Liver (tissue), 9 donors: Measurements from ENCODE around the gene MAPKAP1. TPM values are rescaled to one million over a fixed set of nuclear protein-coding genes. Genes with fewer than 3 reads are reported as not detected.

Experiments used
- DNase-seq: peaks from one replicate; pipeline ENCODE4 v3.0.0-alpha.2; 2017; ENCODE audit warnings: low spot score
- H3K27ac ChIP-seq, 2 donors: one replicate each; pipeline ENCODE4 v1.7.0; 2013; ENCODE audit warnings: inconsistent platforms in 2 of 2, low read length in 2 of 2, control low read depth in 1 of 2, low read depth in 1 of 2, mild to moderate bottlenecking in 1 of 2
- H3K27me3 ChIP-seq, 4 donors: one replicate each; pipeline versions ENCODE4 v1.6.1 to v1.7.0; 2013; ENCODE audit warnings: low read length in 3 of 4, inconsistent platforms in 1 of 4, mild to moderate bottlenecking in 1 of 4, moderate library complexity in 1 of 4; ENCODE audit not compliant: control insufficient read depth in 4 of 4, insufficient read depth in 4 of 4
- H3K36me3 ChIP-seq, 4 donors: one replicate each; pipeline versions ENCODE4 v1.6.1 to v1.7.0; 2013; ENCODE audit warnings: low read length in 3 of 4, mild to moderate bottlenecking in 3 of 4, low read depth in 1 of 4, moderate library complexity in 1 of 4; ENCODE audit not compliant: control insufficient read depth in 4 of 4, insufficient read depth in 3 of 4
- H3K4me1 ChIP-seq, 4 donors: one replicate each; pipeline versions ENCODE4 v1.6.1 to v1.7.0; 2013; ENCODE audit warnings: low read length in 3 of 4, mild to moderate bottlenecking in 3 of 4, moderate library complexity in 1 of 4; ENCODE audit not compliant: control insufficient read depth in 4 of 4, insufficient read depth in 4 of 4
- H3K4me3 ChIP-seq, 3 donors: one replicate each; pipeline versions ENCODE4 v1.6.1 to v1.7.0; 2013; ENCODE audit warnings: low read length in 3 of 3, control low read depth in 1 of 3, low read depth in 1 of 3, mild to moderate bottlenecking in 1 of 3
- H3K9ac ChIP-seq, 2 donors: one replicate each; pipeline ENCODE4 v1.7.0; 2013; ENCODE audit warnings: low read length in 2 of 2, mild to moderate bottlenecking in 2 of 2, moderate library complexity in 2 of 2, control low read depth in 1 of 2, low read depth in 1 of 2
- H3K9me3 ChIP-seq, 4 donors: one replicate each; pipeline versions ENCODE4 v1.6.1 to v1.7.0; 2013; ENCODE audit warnings: low read length in 3 of 4; ENCODE audit not compliant: control insufficient read depth in 4 of 4
- ATF3 ChIP-seq: IDR thresholded peaks from 2 replicates; pipeline ENCODE4 v1.6.1; 2016; ENCODE audit warnings: antibody characterized with exemption
- EGR1 ChIP-seq, 2 donors: IDR thresholded peaks; 2 replicates each; pipeline ENCODE4 v1.6.1; 2016 to 2018; ENCODE audit warnings: antibody characterized with exemption in 2 of 2, low read depth in 2 of 2
- FOXA1 ChIP-seq: IDR thresholded peaks from 2 replicates; pipeline ENCODE4 v1.6.1; 2016; ENCODE audit warnings: antibody characterized with exemption
- FOXA2 ChIP-seq: IDR thresholded peaks from 2 replicates; pipeline ENCODE4 v1.6.1; 2016; ENCODE audit warnings: antibody characterized with exemption
- GABPA ChIP-seq, 2 donors: IDR thresholded peaks in 1 of 2; conservative IDR thresholded peaks in 1 of 2; 2 replicates each; pipeline ENCODE4 v1.6.1; 2016; ENCODE audit warnings: antibody characterized with exemption in 2 of 2, mild to moderate bottlenecking in 1 of 2, moderate library complexity in 1 of 2
- HNF4A ChIP-seq, 2 donors: conservative IDR thresholded peaks; 2 replicates each; pipeline ENCODE4 v1.6.1; 2016; ENCODE audit warnings: antibody characterized with exemption in 2 of 2, mild to moderate bottlenecking in 2 of 2
- HNF4G ChIP-seq: IDR thresholded peaks from 2 replicates; pipeline ENCODE4 v1.6.1; 2016; ENCODE audit warnings: antibody characterized with exemption
- JUND ChIP-seq, 2 donors: IDR thresholded peaks; 2 replicates each; pipeline ENCODE4 v1.6.1; 2016; ENCODE audit warnings: antibody characterized with exemption in 2 of 2
- MAX ChIP-seq: IDR thresholded peaks from 2 replicates; pipeline ENCODE4 v1.6.1; 2016; ENCODE audit warnings: antibody characterized with exemption
- NR2F2 ChIP-seq: IDR thresholded peaks from 2 replicates; pipeline ENCODE4 v1.6.1; 2016; ENCODE audit warnings: antibody characterized with exemption
- RAD21 ChIP-seq, 2 donors: IDR thresholded peaks; 2 replicates each; pipeline ENCODE4 v1.6.1; 2016; ENCODE audit warnings: antibody characterized with exemption in 2 of 2, mild to moderate bottlenecking in 2 of 2
- REST ChIP-seq: IDR thresholded peaks from 2 replicates; pipeline ENCODE4 v1.6.1; 2016; ENCODE audit warnings: antibody characterized with exemption, mild to moderate bottlenecking
- RXRA ChIP-seq, 2 donors: IDR thresholded peaks; 2 replicates each; pipeline ENCODE4 v1.6.1; 2017 to 2018; ENCODE audit warnings: antibody characterized with exemption in 2 of 2, mild to moderate bottlenecking in 1 of 2
- TAF1 ChIP-seq: conservative IDR thresholded peaks from 2 replicates; pipeline ENCODE4 v1.6.1; 2016; ENCODE audit warnings: antibody characterized with exemption, mild to moderate bottlenecking
- YY1 ChIP-seq: IDR thresholded peaks from 2 replicates; pipeline ENCODE4 v1.6.1; 2016; ENCODE audit warnings: antibody characterized with exemption, mild to moderate bottlenecking
- ZBTB33 ChIP-seq: IDR thresholded peaks from 2 replicates; pipeline ENCODE4 v1.6.1; 2016; ENCODE audit warnings: antibody characterized with exemption
- WGBS: extraction: QIAGEN DNeasy Blood & Tissue Kit; methylation state at CpG from one replicate; pipeline ENCODE4 v1.1.7; 2013; 5-methylcytosine and 5-hydroxymethylcytosine counted together
- polyA plus RNA-seq, 2 donors: library from polyadenylated mRNA; stranded (reverse) in 1 of 2; unstranded in 1 of 2; fragments of 200-250 nt in 1 of 2; fragments of >200 nt in 1 of 2; fragmentation: Nextera tagmentation in 1 of 2; extraction: Ambion mirVana in 1 of 2; gene quantifications; one replicate each; pipeline versions ENCODE4 v1.2.1 to v1.2.3, GENCODE V29; 2013 to 2015
- total RNA-seq, 2 donors: library from RNA; depleted of rRNA; stranded (reverse); fragments of >200 nt; gene quantifications; one replicate each; pipeline ENCODE4 v1.2.3, GENCODE V29; 2014
- TF ChIP-seq, protein P1 (sequence below): fragments of 150-350 bp; IDR thresholded peaks from 2 replicates; pipeline ENCODE4 v1.5.1; 2017; ENCODE audit warnings: improper control_type of control experiment, low read depth, low read length; ENCODE audit not compliant: missing input control
- donor health status: healthy.
- donor health status: healthy.
- donor health status: healthy.
- donor health status: healthy.
- donor health status: healthy.

Gene MAPKAP1
- total and polyA plus RNA-seq, 4 donors = 23.6 to 55.9 (median 32.7) TPM

DNA sequence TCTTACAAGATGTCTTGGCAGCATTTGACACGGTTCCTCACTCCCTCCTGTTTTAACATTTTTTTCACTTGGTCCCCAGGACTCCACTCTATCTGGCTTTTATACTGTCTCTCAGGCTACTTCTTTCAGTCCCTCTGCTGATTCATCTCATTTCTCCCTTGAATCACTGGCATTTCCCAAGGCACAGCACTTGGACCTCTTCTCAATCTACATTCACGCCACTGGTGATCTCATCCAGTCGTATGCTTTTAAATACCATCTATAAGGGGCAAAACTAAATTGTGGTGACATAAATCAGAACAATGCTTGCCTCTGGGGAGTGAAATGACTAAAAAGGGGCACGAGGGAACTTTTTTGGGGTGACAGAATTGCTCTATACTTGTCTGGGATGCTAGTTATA is 47.1 kb downstream of the MAPKAP1 start:
- DNase-seq = no peak
- H3K27me3 ChIP-seq = no peaks in the 10 kb centered on the region
- H3K4me3 ChIP-seq = no peak overlapping the region
- no peak overlapping the region for H3K9ac ChIP-seq
- no peaks in the 10 kb centered on the region for H3K4me1 ChIP-seq
- TF ChIP-seq, protein P1, sequence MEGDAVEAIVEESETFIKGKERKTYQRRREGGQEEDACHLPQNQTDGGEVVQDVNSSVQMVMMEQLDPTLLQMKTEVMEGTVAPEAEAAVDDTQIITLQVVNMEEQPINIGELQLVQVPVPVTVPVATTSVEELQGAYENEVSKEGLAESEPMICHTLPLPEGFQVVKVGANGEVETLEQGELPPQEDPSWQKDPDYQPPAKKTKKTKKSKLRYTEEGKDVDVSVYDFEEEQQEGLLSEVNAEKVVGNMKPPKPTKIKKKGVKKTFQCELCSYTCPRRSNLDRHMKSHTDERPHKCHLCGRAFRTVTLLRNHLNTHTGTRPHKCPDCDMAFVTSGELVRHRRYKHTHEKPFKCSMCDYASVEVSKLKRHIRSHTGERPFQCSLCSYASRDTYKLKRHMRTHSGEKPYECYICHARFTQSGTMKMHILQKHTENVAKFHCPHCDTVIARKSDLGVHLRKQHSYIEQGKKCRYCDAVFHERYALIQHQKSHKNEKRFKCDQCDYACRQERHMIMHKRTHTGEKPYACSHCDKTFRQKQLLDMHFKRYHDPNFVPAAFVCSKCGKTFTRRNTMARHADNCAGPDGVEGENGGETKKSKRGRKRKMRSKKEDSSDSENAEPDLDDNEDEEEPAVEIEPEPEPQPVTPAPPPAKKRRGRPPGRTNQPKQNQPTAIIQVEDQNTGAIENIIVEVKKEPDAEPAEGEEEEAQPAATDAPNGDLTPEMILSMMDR = no peak
- WGBS = 71% methylated on average over 4 of the region's 4 CpGs
- peaks cover 0 to 4% (median under 1%) of the 10 kb centered on the region in 4 donors for H3K36me3 ChIP-seq
- H3K27ac ChIP-seq = no peak overlapping the region
- no peaks in the 10 kb centered on the region for H3K9me3 ChIP-seq

- Histone ChIP-seq H3K36me3 (peaks cover 0 to 4% (median under 1%) of the 10 kb centered on the region in 4 donors), H3K27ac (no peak overlapping the region)
- WGBS = 85% methylated on average over 2 of the region's 2 CpGs
These were observed 47.7 kb downstream of the MAPKAP1 start for GRCh38 chr9:125659201-125659840.

GRCh38 chr9:125656560-125656959 is 50.4 kb downstream of the MAPKAP1 start:
- no peaks in the 10 kb centered on the region for H3K4me1 ChIP-seq
- DNase-seq = no peak
- H3K27me3 ChIP-seq = no peaks in the 10 kb centered on the region
- H3K9ac ChIP-seq = no peak overlapping the region
- 96% methylated on average over 3 of the region's 3 CpGs for WGBS
- H3K27ac ChIP-seq = no peak overlapping the region
- H3K36me3 ChIP-seq = peaks cover 0 to 4% (median 2%) of the 10 kb centered on the region in 4 donors
- H3K4me3 ChIP-seq = no peak overlapping the region
- H3K9me3 ChIP-seq = no peaks in the 10 kb centered on the region
- TF ChIP-seq TAF1 (no peak), HNF4G (no peak), FOXA1 (no peak), MAX (no peak), NR2F2 (no peak), RAD21 (IDR thresholded peaks at IDR 0.05) (no peak), YY1 (no peak), RXRA (IDR thresholded peaks at IDR 0.05) (no peak), REST (no peak), JUND (IDR thresholded peaks at IDR 0.05) (no peak), FOXA2 (no peak), ATF3 (no peak), GABPA (IDR thresholded peaks at IDR 0.05 in 1 of 2, conservative IDR thresholded peaks at IDR 0.05 in 1 of 2) (no peak), EGR1 (IDR thresholded peaks at IDR 0.05; ENCODE audit: low read depth in 2 of 2) (no peak), ZBTB33 (no peak), HNF4A (conservative IDR thresholded peaks at IDR 0.05) (no peak)
- TF ChIP-seq, protein P1 = no peak

More at GRCh38 chr9:125659201-125659840, 47.7 kb downstream of the MAPKAP1 start:
- no peak for DNase-seq
- Histone ChIP-seq H3K9me3 (no peaks in the 10 kb centered on the region), H3K4me1 (no peaks in the 10 kb centered on the region), H3K4me3 (no peak overlapping the region), H3K27me3 (no peaks in the 10 kb centered on the region), H3K9ac (no peak overlapping the region)
- no peak for TF ChIP-seq RXRA (IDR thresholded peaks at IDR 0.05)
- TF ChIP-seq JUND (IDR thresholded peaks at IDR 0.05) = no peak
- no peak for TF ChIP-seq NR2F2
- no peak for TF ChIP-seq FOXA1
- no peak for TF ChIP-seq FOXA2
